Esophagus muscularis mucosa (tissue), 4 donors: ENCODE results near the gene COL27A1. TPM values are rescaled to one million over a fixed set of nuclear protein-coding genes. Genes with fewer than 3 reads are reported as not detected.

Source experiments
- DNase-seq: peaks from one replicate; pipeline ENCODE4 v3.0.0-alpha.2; 2017; ENCODE audit errors: extremely low spot score
- H3K27ac ChIP-seq, 4 donors: fragments of 200-600 bp; sonication (generic); replicated peaks in 1 of 4; 1 replicate in 3 of 4; 2 replicates in 1 of 4; pipeline ENCODE4 v1.5.1; 2016 to 2019; ENCODE audit warnings: mild to moderate bottlenecking in 1 of 4
- H3K27me3 ChIP-seq, 4 donors: fragments of 200-600 bp; sonication (generic); one replicate each; pipeline versions ENCODE4 v1.5.1 to v1.6.0; 2016 to 2019
- H3K36me3 ChIP-seq, 4 donors: fragments of 200-600 bp; sonication (generic); one replicate each; pipeline ENCODE4 v1.5.1; 2016 to 2019
- H3K4me1 ChIP-seq, 4 donors: fragments of 200-600 bp; sonication (generic); one replicate each; pipeline ENCODE4 v1.5.1; 2016 to 2019
- H3K4me3 ChIP-seq, 4 donors: fragments of 200-600 bp; sonication (generic); 1 replicate in 2 of 4; 2 replicates in 2 of 4; pipeline ENCODE4 v1.5.1; 2016 to 2019; ENCODE audit warnings: mild to moderate bottlenecking in 4 of 4, moderate library complexity in 1 of 4
- H3K9me3 ChIP-seq, 4 donors: fragments of 200-600 bp; sonication (generic); 1 replicate in 3 of 4; 2 replicates in 1 of 4; pipeline ENCODE4 v1.5.1; 2016 to 2019
- EP300 ChIP-seq: sonication (generic); formaldehyde crosslinking; IDR thresholded peaks from one replicate; pipeline ENCODE4 v1.6.1; 2017; ENCODE audit warnings: antibody characterized with exemption
- POLR2A ChIP-seq: fragments of 450-650 bp; IDR thresholded peaks from one replicate; pipeline ENCODE4 v1.6.1; 2017; ENCODE audit warnings: antibody characterized with exemption, moderate library complexity, mild to moderate bottlenecking, low read depth
- POLR2AphosphoS5 ChIP-seq, 2 donors: sonication (generic); formaldehyde crosslinking; IDR thresholded peaks; one replicate each; pipeline ENCODE4 v1.6.1; 2017; ENCODE audit warnings: antibody characterized with exemption in 2 of 2
- WGBS: methylation state at CpG from one replicate; pipeline ENCODE4 v1.1.5; 2018; 5-methylcytosine and 5-hydroxymethylcytosine counted together
- intact Hi-C: fragments of 100-400 bp; cut with DNase I; formaldehyde crosslinking; loops from one replicate; pipeline ENCODE4 v1.15.1; 2023
- total RNA-seq, 4 donors: library from RNA; depleted of rRNA; stranded (reverse); fragments of >200 nt; gene quantifications; one replicate each; pipeline versions ENCODE4 v1.1.0 to v1.2.1, GENCODE V29; 2016
- TF ChIP-seq, protein P1 (sequence below), 3 experiments: fragments of 200-600 bp in 2 of 3; fragments of 450-650 bp in 1 of 3; sonication (generic) in 2 of 3; IDR thresholded peaks; one replicate each; pipeline ENCODE4 v1.5.1; 2017 to 2019; ENCODE audit warnings: antibody characterized with exemption in 3 of 3, mild to moderate bottlenecking in 2 of 3, moderate library complexity in 1 of 3

COL27A1 gene
- total RNA-seq, 4 donors from 2014 or later: 1.8 to 3.3 (median 2.7) TPM

DNA sequence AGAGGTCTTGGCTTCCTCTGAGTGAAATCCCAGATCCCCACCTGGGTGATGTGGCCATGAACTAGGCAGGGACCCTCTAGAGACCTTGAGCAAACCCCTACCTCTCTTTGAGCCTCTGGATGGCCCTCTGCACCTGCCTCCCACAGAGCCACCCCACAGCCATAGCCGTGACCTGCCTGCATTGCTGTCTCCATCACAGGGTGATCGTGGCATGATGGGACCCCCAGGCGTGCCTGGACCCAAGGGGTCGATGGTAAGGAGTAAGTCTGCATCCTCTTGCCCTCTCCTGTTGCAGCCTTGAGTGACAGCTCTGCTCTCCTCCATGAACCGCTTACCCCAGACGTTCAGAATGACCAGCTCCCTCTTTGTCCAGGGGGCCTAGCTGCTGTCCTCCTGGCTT lies 97.1 kb downstream of the COL27A1 start:
- Histone ChIP-seq H3K27ac (no peak overlapping the region), H3K4me3 (no peak overlapping the region), H3K27me3 (no peaks in the 10 kb centered on the region), H3K9me3 (no peaks in the 10 kb centered on the region), H3K4me1 (peaks cover 14 to 20% (median 17%) of the 10 kb centered on the region in 4 donors), H3K36me3 (no peaks in the 10 kb centered on the region)
- TF ChIP-seq, protein P1, sequence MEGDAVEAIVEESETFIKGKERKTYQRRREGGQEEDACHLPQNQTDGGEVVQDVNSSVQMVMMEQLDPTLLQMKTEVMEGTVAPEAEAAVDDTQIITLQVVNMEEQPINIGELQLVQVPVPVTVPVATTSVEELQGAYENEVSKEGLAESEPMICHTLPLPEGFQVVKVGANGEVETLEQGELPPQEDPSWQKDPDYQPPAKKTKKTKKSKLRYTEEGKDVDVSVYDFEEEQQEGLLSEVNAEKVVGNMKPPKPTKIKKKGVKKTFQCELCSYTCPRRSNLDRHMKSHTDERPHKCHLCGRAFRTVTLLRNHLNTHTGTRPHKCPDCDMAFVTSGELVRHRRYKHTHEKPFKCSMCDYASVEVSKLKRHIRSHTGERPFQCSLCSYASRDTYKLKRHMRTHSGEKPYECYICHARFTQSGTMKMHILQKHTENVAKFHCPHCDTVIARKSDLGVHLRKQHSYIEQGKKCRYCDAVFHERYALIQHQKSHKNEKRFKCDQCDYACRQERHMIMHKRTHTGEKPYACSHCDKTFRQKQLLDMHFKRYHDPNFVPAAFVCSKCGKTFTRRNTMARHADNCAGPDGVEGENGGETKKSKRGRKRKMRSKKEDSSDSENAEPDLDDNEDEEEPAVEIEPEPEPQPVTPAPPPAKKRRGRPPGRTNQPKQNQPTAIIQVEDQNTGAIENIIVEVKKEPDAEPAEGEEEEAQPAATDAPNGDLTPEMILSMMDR (IDR thresholded peaks at IDR 0.05): no peak
- no peak for TF ChIP-seq EP300
- intact Hi-C loops: no loop called here
- 89% methylated on average over 4 of the region's 6 CpGs for WGBS
- DNase-seq: no peak

DNA sequence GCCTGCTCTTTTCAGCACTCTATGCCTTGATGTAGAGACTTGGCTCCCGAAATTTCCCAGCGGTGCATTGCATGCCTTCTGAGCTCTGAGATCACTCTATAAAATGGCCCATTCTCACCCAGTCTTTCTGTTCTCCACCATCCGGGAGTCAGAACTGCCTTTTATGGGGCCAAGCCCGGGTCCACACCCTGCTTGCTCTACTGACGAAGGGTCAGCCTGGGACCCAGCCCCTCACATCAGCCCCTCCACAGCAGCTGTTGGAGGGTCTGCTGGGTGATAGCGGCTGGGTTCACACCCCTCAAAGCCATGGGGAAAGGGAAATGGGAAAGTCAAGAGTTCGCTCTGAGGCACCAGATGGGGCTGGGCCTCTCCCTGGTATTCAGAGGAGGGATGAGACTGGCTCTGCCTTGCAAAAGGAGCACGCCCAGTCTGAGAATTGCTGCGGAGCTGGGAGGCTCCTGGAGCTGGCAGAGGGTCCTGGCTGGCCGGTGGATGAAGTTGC lies 101.5 kb downstream of the COL27A1 start:
- TF ChIP-seq, protein P1 (IDR thresholded peaks at IDR 0.05): no peak
- no peak for TF ChIP-seq POLR2A
- TF ChIP-seq POLR2AphosphoS5 (IDR thresholded peaks at IDR 0.05): no peak
- TF ChIP-seq EP300: no peak
- Histone ChIP-seq H3K36me3 (no peaks in the 10 kb centered on the region), H3K4me1 (no peaks in the 10 kb centered on the region), H3K27ac (no peak overlapping the region), H3K9me3 (no peaks in the 10 kb centered on the region), H3K4me3 (no peak overlapping the region), H3K27me3 (no peaks in the 10 kb centered on the region)
- 89% methylated on average over 10 of the region's 10 CpGs for WGBS
- intact Hi-C loops: no loop called here
- no peak for DNase-seq

GRCh38 chr9:114258218-114258617 lies 102.9 kb downstream of the COL27A1 start:
- Histone ChIP-seq H3K27ac (no peak overlapping the region), H3K4me3 (no peak overlapping the region), H3K27me3 (no peaks in the 10 kb centered on the region), H3K36me3 (no peaks in the 10 kb centered on the region), H3K9me3 (no peaks in the 10 kb centered on the region), H3K4me1 (no peaks in the 10 kb centered on the region)
- no peak for DNase-seq
- intact Hi-C loops: no loop called here
- 89% methylated on average over 10 of the region's 10 CpGs for WGBS
- TF ChIP-seq POLR2AphosphoS5 (IDR thresholded peaks at IDR 0.05): no peak
- TF ChIP-seq POLR2A: no peak
- TF ChIP-seq EP300: no peak
- TF ChIP-seq, protein P1 (IDR thresholded peaks at IDR 0.05): no peak

DNA sequence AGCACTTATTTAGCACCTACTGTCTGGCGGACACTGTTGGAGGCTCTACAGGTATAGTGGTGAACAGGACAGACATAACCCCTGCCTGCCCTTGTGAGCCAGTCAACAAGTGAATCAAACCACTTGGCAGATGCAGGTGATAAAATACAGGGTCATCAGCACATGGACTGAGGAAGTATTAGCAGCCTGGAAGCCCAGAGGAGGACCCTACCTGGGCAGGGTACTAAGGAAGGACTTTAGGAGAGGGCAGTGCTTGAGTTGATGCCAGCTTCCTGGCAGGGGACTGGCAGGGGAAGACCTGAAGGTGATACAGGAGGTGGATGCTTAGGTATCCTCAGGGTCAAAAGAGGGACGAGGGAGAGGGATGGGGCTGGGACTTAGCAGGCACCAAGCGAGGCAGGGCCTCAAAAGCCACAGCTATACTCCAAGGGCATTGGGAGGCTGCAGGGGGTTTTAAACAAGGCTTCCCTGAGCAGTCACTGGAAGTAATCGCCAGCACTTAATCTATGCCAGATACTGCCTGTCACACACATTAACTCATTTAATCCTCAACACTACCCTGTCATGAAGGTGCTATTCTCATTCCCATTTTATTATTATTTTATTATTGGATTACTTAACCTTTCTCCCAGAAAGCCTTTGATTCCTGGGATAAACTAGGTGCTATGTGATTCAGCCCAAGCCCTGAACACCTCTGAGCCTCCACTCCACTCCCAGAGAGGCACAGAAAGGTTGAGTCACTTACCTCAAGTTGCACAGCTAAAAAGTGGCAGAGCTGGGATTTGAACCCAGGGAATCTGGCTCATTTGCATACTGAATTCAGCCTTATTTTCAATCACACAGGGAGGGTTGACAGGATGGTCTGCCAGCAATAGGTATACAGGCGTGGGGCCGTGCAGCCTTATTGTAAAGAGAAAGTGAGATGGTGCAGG lies 103.8 kb downstream of the COL27A1 start:
- peaks cover 0 to 8% (median 0%) of the 10 kb centered on the region in 4 donors for H3K27me3 ChIP-seq
- no peaks in the 10 kb centered on the region for H3K9me3 ChIP-seq
- DNase-seq: no peak
- H3K36me3 ChIP-seq: no peaks in the 10 kb centered on the region
- WGBS: 90% methylated on average over 5 of the region's 6 CpGs
- H3K4me3 ChIP-seq: no peak overlapping the region
- TF ChIP-seq, protein P1 (IDR thresholded peaks at IDR 0.05): no peak
- no peak for TF ChIP-seq POLR2AphosphoS5 (IDR thresholded peaks at IDR 0.05)
- TF ChIP-seq EP300: no peak
- no peak for TF ChIP-seq POLR2A
- intact Hi-C loops: no loop called here
- H3K27ac ChIP-seq: no peak overlapping the region
- peaks cover 0 to 3% (median 0%) of the 10 kb centered on the region in 4 donors for H3K4me1 ChIP-seq
